Fibroblast of villous mesenchyme (primary cell): ENCODE data around the gene CER1. TPM values are rescaled to one million over a fixed set of nuclear protein-coding genes. Genes with fewer than 3 reads are reported as not detected.

Experiments
- DNase-seq: peaks from one replicate; pipeline ENCODE4 v3.0.0-alpha.2; 2010; ENCODE audit warnings: low read depth
- H3K4me3 ChIP-seq: 2 replicates; pipeline ENCODE4 v1.5.1; 2011; ENCODE audit warnings: low read depth, mild to moderate bottlenecking, low read length
- CTCF ChIP-seq: IDR thresholded peaks from 2 replicates; pipeline ENCODE4 v1.5.1; 2012; ENCODE audit warnings: low read depth, mild to moderate bottlenecking, low read length; ENCODE audit not compliant: insufficient read depth
- total RNA-seq: library from RNA; depleted of rRNA; stranded (reverse); fragments of >200 nt; gene quantifications from 2 replicates; pipeline ENCODE4 v1.2.3, GENCODE V29; 2012

CER1 gene
- total RNA-seq, 1 donor = not detected

- H3K4me3 ChIP-seq = no peak overlapping the region
- DNase-seq = no peak
- TF ChIP-seq CTCF = no peak
These were observed 17.5 kb downstream of the CER1 start for GRCh38 chr9:14705079-14705478.

GRCh38 chr9:14704281-14704680 is 18.3 kb downstream of the CER1 start:
- no peak for DNase-seq
- H3K4me3 ChIP-seq = no peak overlapping the region
- TF ChIP-seq CTCF = no peak

- no peak overlapping the region for H3K4me3 ChIP-seq
- no peak for TF ChIP-seq CTCF
- no peak for DNase-seq
These were observed 20.3 kb downstream of the CER1 start for GRCh38 chr9:14702200-14702720.

GRCh38 chr9:14693251-14693861 is 29.2 kb downstream of the CER1 start, which contains the start of gene ZDHHC21:
Gene ZDHHC21, minus strand, starts transcription at chr9:14693432. Its CDS starts 19,092 bp downstream, at chr9:14674340.
- peak within 1 kb of the TSS; percentile 86 for H3K4me3 ChIP-seq
- DNase-seq = peak; percentile 53
- TF ChIP-seq CTCF = no peak

- DNase-seq = peak; percentile 16
These were observed 29.9 kb downstream of the CER1 start for GRCh38 chr9:14692470-14693250.

GRCh38 chr9:14690948-14691730 is 31.4 kb downstream of the CER1 start:
- no peak overlapping the region for H3K4me3 ChIP-seq
- no peak for TF ChIP-seq CTCF
- no peak for DNase-seq

More at GRCh38 chr9:14692470-14693250, 29.9 kb downstream of the CER1 start:
- peak overlapping the region; percentile 86 for H3K4me3 ChIP-seq
- no peak for TF ChIP-seq CTCF
